ENCODE measurements around the gene SH3PXD2A.

SH3PXD2A gene

DNA sequence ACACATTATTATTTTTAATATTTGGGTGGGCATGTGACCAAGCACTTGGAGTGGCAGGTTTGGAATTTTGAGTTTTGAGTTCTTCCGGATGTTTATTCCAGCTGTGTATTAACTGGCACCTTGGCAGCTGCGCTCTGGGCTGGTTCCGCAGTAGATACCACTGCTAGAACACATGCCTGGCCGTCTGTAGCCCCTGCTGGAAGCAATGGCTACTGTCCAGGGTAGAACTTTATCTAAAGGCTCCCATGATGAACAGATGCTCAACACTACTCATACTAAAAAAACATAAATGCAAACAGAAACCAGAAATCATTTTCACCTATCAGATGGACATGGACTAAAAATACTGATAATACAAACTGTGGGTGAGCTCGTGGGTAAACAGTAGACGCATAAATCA is 19.4 kb upstream of the SH3PXD2A start:
- DNase-seq = no peak

DNA sequence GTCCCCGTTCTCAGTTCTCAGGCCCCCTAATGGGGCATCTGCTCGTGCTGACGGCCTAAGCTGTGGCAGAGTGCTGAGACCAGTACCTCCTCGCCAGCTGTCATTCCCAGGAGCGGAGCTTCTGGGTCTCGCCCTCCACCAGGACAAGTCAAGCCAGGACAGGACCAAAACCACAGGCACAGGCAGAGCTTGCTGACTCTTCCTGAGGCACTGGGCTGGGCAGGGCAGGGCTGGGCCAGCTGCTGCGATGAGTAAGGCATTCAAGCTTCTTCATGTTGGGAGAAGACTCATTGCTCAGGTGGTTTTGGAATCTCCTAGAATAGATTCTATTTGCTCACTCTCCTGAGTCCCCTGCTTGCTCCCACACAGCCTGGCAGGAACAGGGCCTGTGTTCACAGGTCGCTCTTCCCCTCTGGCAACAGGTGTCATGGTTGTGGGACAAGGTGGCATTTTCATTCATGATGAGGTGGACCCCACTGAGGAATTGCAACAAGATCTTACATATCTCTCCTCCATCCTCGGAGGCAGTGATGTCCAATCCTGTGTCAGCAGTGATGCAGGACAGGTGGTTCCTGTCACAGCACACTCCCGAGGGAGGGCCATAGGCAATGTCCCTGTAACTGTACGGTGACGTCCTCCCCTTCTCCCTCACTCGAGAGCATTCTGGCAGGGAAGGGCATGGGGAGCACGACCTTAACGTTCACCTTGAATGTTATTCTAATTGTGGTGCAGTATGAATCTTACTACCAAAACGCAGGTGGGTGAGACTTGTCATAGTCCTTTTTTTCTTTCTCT is 17.0 kb upstream of the SH3PXD2A start:
- no peak for DNase-seq

DNA sequence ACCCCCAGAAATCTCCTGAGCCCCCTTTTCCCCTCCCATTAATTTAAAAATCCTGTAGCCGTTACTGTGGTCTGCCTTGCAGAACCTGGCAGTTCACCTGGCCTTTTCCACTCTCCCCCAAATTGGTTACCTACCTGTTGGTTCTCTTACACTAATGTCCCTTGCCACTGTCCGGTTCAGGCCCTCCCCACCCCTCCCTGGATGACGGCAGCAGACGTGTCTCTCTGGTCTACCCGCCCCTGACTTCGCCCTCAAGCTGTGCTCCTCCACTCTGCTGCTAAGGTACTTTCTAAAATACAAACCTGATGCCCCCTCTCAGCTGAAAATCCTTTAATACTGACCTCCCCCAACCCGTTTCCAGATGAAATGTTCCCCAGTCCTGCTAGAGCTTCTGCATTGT is 15.6 kb upstream of the SH3PXD2A start:
- no peak for DNase-seq

DNA sequence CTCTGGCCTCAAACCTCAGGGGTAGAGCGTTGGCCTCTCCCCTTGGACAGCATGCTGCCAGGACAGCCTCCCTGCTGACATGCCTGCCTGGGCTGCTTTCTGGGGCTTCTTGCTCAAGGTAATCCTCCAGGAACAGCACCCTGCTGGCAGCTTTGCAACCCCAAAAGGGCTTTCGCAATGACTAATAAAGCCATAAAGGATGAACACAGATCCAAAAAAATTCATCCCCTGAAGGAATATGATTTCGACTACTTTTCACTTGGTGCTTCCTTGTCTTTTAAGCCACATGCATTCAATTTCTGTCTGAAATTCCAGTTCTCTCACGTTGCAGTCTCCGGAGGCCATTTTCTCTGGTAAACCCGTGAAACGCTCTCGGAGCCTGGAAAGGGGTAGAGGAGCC is 15.1 kb upstream of the SH3PXD2A start:
- no peak for DNase-seq

DNA sequence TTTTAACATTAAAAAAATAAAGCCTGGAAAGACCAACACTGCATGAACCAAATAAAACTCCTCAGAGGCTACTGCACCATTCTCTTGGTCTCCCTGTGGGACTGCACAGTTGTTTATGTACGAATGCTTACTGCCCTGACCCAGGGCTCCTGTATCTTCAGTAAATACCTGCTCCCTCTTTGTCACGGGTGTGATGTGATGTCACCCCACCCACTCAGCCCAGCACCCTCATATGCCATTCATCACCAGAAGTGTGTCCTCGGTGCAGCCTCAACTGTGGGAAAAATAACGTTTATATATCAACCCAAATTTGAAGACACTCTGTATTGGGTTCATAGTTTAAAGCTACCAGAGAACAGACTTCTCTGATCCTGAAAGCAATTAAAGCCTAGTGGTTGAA is 14.0 kb upstream of the SH3PXD2A start:
- DNase-seq = no peak

DNA sequence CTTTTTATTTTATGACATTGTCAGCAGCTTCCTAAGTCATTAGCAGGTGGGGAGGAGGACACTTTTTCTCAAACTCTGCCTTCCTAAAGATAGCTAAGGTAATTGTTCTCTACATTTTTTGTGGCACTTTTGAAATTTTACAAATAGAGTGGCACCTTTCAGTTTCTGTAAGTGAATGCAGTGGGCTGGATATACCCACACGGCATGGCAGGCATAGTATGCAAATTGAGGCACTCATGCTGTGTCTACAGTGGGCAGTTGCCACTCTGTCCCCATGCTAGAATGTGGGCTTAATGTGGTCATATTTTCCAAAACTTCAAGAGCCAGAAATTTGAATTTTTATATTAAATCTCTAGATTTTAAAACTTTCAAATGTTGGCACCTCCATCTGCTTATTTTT is 12.8 kb upstream of the SH3PXD2A start:
- DNase-seq = no peak

DNA sequence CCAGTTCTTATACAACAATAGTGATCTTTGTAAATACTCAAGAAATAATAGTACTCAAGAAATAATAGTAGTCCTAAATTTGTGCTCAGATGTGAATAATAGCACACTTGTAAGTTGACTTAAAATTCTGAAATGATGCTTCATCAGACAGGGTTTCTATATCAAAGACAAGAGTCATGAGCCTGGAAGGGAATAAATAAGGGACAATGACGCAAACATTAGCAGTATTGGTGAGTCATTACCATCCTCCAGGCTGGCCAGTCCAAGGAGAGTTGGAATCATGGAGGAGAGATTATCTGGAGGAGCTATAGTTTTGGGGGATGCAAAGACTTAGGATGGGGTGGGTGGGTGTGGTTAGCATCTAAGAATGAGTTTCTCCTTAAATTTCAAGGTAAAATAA is 6.1 kb upstream of the SH3PXD2A start:
- DNase-seq = no peak

DNA sequence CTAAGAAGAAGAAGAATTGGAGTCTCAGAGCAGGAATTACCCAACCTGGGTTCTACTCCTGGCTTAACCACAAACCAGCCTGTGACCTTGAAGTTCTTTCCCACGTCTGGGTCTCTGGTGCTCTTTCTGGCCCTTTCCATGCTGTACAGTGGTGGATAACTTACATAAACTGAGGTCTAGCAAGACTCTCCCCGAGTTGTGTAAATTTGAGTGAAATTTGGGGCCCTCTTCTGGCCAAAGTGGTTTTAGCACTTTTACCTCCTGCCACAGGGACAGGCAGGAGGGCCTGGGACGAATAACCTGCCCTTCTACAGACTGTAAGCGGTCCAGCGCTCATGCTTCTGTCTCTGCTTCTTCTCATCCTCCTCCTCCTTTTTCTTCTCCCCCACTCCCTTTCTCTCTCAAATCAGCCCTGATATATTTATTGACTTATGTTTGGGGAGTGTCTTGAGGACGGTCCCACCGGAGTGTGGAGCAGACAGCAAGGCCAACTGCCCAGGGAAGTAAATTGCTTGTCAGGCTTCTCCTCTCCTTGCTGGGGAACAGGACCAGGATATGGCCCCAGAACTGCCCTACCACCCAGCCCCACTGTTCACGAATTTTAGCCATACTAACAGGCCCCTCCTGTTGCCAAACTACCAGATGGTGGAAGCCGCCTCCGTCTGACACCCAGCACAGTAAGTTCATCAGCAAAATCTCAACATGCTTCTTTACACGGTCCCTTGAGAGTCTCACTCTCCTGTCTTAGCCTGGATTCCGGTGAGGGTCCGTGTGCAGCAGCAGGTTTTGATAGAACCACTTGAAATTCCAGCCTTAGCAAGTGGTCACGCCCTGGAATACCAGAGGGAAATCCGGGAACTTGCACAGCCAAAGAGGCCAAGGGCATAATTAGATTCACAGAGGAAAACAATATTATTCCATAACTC is 4.0 kb upstream of the SH3PXD2A start:
- DNase-seq = peak; percentile 60 to 61

DNA sequence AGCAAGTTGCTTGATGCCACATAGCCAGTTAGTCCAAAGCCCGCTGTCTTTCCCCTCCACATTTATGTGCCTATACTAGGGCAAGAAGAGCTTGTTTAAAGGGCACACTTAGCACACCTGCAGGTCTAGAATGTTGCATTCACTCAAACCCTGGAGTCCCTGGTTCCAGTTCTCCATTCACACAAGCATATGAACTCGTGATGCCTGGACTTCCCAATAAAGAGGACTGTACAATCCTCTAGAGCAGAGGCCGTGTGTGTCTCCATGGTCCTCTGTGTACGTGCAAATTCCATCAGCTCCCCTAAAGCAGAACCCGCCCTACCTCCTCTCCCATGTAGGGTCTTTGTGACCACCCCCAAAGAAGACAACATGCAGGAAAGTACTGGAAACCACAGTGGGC is 3.0 kb upstream of the SH3PXD2A start:
- DNase-seq = no peak

DNA sequence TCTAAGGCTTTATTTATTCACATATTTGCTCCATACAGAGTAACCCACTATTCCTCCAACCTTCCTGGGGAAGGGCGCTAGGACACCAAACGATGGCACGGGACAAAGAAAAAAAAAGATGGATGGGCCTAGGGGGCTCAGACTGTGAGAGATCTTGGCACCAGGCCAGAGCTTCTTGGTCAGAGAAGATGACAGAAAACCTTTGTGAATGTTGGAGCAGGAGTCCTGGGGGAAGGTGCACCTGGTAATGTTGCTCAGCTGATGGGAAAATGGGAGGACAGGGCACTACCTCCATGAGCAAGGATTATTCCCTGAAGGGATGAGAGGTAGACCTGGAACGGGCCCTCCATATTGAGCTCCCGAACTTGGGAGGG is 1.4 kb upstream of the SH3PXD2A start:
- no peak for DNase-seq

DNA sequence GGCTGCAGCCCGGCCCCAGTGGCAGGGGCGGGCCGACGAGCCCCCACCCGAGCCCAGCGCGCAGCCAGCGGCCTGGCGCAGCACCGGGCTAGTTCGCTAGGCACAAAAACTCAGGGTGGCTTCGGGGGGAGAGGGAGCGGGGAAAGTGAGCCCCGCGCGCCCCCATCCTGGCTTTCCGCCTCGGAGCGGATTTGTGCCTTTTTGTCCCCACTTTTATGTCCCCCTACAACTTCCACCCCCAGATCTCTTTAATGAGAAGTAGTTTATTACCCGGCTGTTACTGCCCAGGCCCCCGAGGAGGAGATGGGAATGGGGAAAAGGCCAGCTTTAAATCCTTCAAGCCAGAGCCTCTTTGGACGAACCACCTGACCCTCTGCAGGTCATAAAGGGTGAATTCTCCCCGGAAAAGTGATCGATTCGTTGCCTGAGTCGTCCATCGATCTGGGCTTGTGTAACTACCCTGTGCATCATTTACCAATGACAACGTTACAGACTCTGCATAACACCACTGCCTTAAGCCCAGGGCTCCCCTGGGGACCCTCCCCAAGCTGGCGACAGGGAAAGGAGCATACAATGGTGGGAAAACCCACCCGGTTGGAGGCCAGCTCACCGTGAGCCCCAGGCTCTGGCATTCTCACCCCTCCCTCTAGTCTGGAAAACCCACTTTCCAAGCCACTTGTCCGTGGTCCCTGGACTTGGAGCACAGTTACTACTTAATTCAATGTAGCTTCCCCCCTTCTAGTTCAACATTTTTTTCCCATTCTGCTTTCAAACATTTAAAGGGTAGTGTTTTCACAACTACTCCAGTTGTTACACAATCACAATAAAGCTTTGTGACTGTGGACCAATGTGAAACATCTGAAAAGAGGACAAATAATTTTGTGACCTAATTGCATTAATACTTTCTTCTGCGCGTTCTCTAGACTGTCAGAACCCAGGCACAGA is 748 bp upstream of the SH3PXD2A start:
- DNase-seq = peak; percentile 51 to 62

DNA sequence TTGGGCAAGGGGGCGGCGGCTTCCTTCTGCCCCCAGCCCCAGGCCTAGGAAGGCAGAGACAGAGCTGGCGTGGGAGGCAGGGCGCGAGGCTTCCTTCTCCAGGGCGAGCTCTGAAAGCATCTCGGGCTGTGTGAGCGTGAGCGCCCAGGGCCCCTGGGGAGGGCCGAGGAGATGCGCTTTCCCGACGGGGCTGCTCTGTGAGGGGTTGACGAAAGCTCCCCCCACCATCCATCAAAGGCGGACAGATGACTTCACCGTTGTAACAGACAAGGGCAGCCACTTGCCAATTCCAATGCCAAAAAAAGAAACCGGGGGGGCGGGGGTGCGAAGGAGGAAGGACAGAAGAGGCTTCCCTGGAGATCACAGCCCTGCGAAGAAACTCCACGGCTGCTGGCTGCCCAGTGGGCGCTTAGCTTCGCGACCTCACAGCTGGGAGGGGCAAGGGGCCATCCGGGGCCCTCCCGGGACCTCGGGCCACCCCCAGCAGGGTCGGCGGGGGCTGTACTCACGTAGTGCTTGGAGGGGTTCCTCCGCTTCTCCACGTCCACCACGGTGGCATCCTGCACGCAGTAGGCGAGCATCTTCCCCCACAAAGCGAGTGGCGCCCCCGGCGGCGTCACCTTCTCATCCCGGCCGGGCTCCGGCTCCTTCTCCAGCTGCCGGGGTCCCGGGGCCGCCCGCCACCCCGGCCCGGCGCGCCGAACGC is 537 bp downstream of the SH3PXD2A start:
- DNase-seq = peak in 1 of 2 donors; percentile 69

DNA sequence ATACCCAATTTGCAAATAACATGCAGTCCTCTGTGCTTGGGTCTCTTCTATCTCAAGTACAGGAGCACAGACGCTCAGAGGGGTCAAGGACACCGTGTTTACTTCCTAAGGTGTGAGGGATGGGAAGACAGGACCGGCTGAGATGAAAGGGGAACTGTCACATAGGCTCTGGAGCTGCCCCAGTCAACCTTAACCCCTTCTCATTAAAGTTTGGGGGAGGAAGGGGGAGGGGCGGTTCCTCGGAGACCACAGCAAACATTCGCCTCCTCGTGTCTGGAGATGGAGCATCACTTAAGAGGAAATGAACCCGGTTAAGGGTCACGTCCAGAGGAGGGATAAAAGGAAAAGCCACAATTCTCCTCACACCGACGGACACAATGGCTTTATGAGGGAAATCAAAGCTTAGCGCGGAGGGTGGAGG is 1.1 kb downstream of the SH3PXD2A start:
- no peak for DNase-seq

DNA sequence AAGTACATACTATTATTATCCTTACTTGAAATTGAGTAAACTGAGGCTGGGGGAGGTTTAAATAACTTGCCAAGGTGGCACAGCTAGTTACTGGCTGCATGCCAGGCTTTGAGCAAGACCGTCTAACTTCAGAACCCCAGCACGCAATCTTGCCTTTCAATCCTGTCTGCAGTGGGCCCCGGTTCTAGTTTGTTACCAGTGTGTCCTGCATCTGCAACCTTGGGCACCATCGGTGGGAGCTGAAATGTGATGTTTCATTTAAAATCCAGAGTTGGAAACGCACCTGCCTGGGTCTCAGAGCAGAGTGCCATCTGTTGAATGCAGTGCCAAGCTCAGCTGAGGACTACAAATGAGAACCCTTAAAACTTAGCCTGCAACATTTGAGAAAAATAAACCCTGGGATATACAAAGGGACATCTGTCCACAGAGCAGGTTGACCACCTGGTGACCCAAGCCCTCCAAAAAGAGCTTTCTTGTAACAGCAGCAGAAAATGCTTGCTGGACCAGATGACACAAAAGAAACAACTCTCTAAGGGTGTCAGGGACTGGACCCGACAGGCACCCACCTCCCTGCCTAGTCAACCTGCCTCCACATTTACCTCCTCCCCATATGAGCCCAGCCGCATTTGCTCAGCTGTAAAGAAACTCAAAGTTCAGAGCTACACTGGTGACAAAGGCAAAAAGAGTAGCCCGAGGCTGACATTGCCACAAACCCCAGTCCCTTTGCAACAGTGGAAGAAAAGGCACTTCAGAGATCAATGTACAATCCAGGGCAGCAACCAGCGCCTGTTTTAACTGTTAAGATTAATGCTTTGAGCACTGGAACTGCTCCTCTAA is 1.7 kb downstream of the SH3PXD2A start:
- no peak for DNase-seq

DNA sequence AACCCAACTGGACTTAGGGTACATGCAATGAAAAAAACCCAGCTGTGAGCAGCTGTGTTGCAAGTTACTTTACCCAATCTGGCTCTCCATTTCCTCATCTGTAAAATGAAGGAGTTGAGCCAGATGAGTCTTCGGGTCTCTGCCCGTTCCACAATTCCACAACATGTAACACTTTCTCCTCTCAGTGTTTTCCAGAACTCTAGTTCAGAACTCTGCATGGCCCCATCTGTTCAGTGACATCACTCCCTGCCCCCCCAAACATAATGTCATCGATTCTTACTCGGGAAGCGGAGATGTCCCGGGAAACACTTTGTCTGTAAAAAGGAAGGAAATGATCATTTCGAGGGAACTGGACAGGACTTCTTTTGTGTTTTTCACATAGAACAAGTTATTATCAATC is 2.5 kb downstream of the SH3PXD2A start:
- peak; percentile 73 to 78 for DNase-seq

DNA sequence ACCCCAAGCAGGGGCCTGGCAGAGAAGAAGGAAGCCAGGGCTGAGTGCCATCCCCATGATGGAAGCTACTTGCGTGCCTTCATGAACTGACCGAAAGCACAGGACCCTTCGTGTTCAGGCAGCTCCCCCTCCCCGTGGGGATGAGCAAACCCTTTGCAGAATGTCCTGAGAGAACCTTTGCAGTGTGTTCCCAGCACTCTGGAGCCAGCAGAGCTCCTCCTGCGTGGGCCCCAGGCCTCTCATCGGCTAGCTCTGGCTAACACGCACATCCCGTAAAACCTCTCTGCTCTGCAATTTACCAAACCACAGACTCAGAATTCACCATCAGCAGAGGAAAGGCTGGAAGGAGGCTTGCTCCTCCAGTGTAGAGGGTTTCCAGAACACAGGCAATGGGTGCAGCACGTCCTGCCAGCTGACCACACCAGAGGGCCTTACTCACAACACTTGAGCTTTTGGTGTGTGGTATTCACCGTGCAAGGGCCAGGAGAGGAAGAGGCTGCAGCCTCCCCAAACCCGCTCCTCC is 3.1 kb downstream of the SH3PXD2A start:
- DNase-seq = no peak

DNA sequence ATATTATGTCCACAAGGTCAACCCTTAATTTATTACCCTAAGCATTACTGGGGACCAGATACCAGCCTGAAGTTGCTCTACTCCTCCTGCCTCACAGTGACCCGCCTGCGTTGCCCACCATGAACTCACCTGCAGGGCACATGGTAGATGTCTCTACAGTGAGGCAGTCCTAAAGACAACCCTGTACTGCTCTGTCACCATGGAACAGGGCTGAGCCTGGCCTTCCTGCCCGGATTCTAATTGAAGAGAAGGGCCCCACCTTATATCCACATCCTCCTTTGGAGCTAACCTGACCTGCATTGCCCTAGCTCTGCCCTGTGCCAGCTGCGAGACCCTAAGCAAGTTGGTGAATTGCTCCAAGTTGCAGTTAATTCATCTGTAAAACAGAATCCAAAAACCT is 4.1 kb downstream of the SH3PXD2A start:
- no peak for DNase-seq

DNA sequence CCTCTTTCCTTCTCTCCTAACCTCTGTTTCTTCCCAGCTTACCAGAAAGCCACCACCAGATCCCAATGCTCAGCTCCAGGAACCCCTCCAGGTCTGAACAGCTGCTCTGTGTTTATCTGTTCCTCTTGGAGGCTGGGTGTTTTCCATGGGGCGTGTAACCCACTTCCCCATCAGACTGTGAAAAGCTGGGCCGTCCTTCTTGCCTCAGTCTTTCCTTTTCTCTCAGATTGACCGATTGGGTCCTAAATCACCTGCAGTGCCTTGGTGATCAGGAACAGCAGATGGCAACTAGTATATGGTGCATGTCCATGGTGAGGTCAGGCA is 4.8 kb downstream of the SH3PXD2A start:
- peak; percentile 36 to 59 for DNase-seq

DNA sequence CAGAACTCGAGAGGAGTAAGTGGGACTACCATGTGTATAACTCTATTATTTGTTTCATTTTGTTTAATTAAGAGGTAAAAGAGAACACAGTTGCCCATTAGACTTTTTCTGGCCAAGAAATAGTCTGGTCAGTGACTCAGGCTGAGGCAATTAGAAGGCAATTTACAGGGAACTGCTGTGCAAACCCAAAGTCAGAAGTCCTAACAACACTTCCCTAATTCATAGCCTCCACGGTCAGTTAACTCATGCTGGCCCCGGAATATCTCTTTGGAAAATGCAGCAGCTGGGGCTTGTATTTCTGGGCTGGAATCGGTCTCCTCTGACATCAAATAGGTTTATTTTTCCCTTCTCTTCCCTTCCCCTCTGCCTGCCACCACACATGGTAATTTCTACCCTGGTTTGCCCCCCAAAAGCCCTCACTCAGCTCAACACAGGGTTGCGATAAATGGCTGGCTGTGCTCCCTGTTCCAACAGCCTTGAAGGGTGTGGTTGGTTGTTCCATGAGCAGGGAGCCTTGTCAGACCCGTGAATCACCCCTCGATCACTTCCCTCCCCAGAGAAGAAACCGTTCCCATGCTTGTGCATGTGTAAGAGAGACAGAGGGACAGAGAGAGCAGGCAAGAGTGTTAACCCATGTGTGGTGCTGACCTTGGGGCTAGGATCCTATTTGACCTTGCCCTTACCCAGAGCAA is 5.3 kb downstream of the SH3PXD2A start:
- peak; percentile 79 to 82 for DNase-seq

DNA sequence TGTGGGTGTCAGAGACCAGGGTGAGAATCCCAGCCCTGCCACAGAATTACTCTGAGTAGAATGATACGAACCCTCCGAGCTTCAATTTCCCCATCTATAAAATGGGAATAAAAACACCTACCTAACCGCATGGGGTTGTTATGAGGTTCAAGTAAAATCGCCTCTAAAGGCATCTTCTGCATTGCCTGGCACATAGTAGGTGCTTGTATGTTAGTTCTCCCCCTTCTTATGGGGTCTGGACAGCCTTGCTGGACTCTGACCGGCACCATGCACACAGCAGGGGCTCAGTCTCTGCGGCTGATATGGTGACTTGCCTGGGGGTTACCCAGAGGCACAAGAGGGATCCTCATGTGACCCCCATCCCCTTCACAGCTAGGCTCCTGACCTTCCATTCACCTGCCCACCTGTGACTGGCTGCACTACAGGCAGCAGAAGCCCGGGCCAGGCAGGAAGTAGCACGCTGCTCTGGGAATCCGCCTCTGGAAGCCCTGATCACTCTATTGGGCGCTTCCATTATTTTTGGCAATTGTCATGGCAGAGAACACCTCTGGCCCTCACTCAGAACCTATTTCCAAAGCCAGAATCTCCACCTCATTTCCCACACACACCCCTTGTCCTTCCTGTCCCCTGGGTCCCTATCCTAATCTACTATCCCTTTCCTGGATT is 6.0 kb downstream of the SH3PXD2A start:
- DNase-seq = no peak

All from inflammatory macrophage (primary cell).